ENCODE data around the gene YIPF3. TPM values are rescaled to one million over a fixed set of nuclear protein-coding genes. Genes with fewer than 3 reads are reported as not detected.
"Not testable (repeated sequence)": the region's sequence is repeated elsewhere in the genome, so short reads cannot be mapped to it uniquely, and the experiment has no call there.

YIPF3 gene
- total RNA-seq, 4 donors from 2014 or later = 50.5 to 73.5 (median 71.8) TPM

DNA sequence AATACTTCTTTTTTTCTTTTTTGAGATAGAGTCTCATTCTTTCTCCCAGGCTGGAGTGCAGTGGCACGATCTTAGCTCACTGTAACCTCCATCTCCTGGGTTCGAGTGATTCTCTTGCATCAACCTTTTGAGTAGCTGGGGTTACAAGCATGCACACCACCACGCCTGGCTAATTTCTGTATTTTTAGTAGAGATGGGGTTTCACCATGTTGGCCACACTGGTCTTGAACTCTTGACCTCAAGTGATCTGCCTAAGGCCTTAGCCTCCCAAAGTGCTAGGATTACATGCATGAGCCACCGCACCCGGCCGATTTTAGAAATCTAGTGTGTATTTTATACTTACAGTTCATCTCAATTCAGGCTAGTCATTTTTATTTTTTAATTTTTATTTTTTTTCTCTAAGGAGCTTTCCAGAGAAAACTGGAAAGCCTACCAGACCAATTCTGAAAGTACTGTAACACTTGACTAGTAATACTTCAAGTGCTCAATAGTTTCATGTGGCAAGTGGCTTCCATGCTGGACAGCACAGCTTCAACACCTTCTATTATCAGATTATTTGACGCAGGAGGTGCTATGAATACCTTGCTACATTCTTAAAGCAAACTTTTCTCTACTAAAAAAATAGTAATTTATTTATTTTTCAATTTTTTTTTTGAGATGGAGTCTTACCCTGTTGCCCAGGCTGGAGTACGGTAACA, 25.2 kb upstream of the YIPF3 start:
- intact Hi-C loops (cut with DNase I) = no loop called here
- no peak for DNase-seq
- Histone ChIP-seq H3K36me3 (peaks cover 3 to 98% (median 11%) of the 10 kb centered on the region in 3 donors), H3K27ac (no peak overlapping the region), H3K4me1 (no peaks in the 10 kb centered on the region), H3K4me3 (no peak overlapping the region), H3K9me3 (no peaks in the 10 kb centered on the region), H3K27me3 (no peaks in the 10 kb centered on the region)
- TF ChIP-seq POLR2A (IDR thresholded peaks at IDR 0.05) (no peak), CTCF (IDR thresholded peaks at IDR 0.05) (no peak)
- WGBS, 2 donors = 89 to 92% methylated on average over 8 of the region's 8 CpGs

GRCh38 chr6:43540507-43540906, 23.8 kb upstream of the YIPF3 start:
- no peak for TF ChIP-seq CTCF (IDR thresholded peaks at IDR 0.05)
- no peak for TF ChIP-seq POLR2A (IDR thresholded peaks at IDR 0.05)
- 92 to 99% methylated on average over 5 of the region's 5 CpGs for WGBS, 2 donors

DNA sequence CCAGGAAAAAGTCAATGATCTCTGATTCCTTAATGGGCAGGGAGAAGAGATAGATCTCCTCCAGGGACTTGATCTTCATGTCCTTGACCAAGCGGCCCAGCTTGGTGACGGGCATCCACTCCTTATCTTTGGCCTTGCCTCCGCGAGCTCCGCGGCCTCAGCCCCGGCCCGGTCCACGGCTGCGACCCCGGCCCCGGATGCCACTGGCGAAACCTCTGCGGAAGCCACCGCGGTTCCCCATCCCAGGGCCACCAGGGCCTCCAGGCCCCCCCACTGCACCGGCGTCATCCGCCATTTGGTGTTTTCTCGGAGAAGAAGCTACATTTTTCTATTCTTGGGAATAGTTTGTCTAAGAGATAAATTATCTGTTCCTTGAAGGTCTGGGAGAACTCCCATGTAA, 22.7 kb upstream of the YIPF3 start:
- H3K27ac ChIP-seq; H3K9me3 ChIP-seq; intact Hi-C loops (cut with DNase I); DNase-seq; H3K27me3 ChIP-seq; H3K4me3 ChIP-seq; H3K4me1 ChIP-seq: not testable (repeated sequence)
- WGBS, 2 donors = 99 to 100% methylated on average over 4 to 20 of the region's 20 CpGs
- peaks cover under 1 to 98% (median 3%) of the 10 kb centered on the region in 3 donors for H3K36me3 ChIP-seq

More at GRCh38 chr6:43540507-43540906, 23.8 kb upstream of the YIPF3 start:
- Histone ChIP-seq H3K27ac (no peak overlapping the region), H3K4me1 (no peaks in the 10 kb centered on the region), H3K27me3 (no peaks in the 10 kb centered on the region), H3K36me3 (peaks cover 3 to 98% (median 11%) of the 10 kb centered on the region in 3 donors), H3K4me3 (no peak overlapping the region), H3K9me3 (no peaks in the 10 kb centered on the region)
- no peak for DNase-seq
- intact Hi-C loops (cut with DNase I) = no loop called here

- H3K4me3 ChIP-seq; H3K9me3 ChIP-seq; DNase-seq; H3K27ac ChIP-seq; intact Hi-C loops (cut with DNase I); H3K4me1 ChIP-seq; H3K27me3 ChIP-seq: not testable (repeated sequence)
- WGBS, 2 donors = 100% methylated on average over 4 of the region's 17 CpGs; no CpG with 5 or more reads in 1 of the 2 donors
- H3K36me3 ChIP-seq = peaks cover 0 to 97% (median 3%) of the 10 kb centered on the region in 3 donors
Observed at GRCh38 chr6:43538986-43539385, 22.3 kb upstream of the YIPF3 start.

DNA sequence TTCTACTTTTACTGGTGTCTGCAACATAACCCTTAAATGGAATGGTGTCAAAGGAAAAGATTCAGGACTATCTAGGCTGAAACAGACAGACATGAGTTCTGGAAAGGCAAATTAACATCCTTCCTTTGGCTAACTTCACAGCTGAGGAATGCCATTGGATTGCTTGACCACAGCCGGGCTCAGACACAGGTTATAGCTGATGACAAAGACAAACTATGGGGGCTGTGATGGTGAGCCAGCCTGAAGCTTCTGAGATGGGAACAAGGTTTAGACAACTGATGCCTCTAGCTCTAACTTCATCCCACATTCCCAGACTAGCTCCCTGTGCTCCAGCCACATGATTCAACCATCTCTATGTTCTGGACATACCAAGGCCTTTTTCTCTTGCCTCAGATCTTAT, 15.5 kb upstream of the YIPF3 start:
- Histone ChIP-seq H3K4me3 (no peak overlapping the region), H3K36me3 (peaks cover 15 to 99% (median 29%) of the 10 kb centered on the region in 3 donors), H3K27ac (no peak overlapping the region), H3K9me3 (no peaks in the 10 kb centered on the region), H3K4me1 (no peaks in the 10 kb centered on the region), H3K27me3 (no peaks in the 10 kb centered on the region)
- intact Hi-C loops (cut with DNase I) = no loop called here
- 78 to 100% methylated on average over 1 of the region's 1 CpG for WGBS, 2 donors
- DNase-seq = no peak
- TF ChIP-seq POLR2A (IDR thresholded peaks at IDR 0.05) (no peak), CTCF (IDR thresholded peaks at IDR 0.05) (no peak)

- intact Hi-C loops (cut with DNase I) = no loop called here
- no peak for TF ChIP-seq POLR2A (IDR thresholded peaks at IDR 0.05)
- TF ChIP-seq CTCF (IDR thresholded peaks at IDR 0.05) = no peak
- no peak overlapping the region for H3K4me3 ChIP-seq
- H3K9me3 ChIP-seq = no peaks in the 10 kb centered on the region
- WGBS, 2 donors = 74 to 81% methylated on average over 8 to 10 of the region's 10 CpGs
- H3K36me3 ChIP-seq = peaks cover 48 to 100% (median 78%) of the 10 kb centered on the region in 3 donors
- peaks cover 0 to 4% (median 0%) of the 10 kb centered on the region in 3 donors for H3K4me1 ChIP-seq
- no peak overlapping the region for H3K27ac ChIP-seq
- no peak for DNase-seq
- no peaks in the 10 kb centered on the region for H3K27me3 ChIP-seq
Observed at GRCh38 chr6:43524483-43524961, 7.8 kb upstream of the YIPF3 start.

All from esophagus squamous epithelium (tissue), 5 donors.